ENCODE results near the gene NRP2.
A peak's percentile ranks its signal among the peaks of the same experiment; 100 is the strongest.

Gene NRP2

DNA sequence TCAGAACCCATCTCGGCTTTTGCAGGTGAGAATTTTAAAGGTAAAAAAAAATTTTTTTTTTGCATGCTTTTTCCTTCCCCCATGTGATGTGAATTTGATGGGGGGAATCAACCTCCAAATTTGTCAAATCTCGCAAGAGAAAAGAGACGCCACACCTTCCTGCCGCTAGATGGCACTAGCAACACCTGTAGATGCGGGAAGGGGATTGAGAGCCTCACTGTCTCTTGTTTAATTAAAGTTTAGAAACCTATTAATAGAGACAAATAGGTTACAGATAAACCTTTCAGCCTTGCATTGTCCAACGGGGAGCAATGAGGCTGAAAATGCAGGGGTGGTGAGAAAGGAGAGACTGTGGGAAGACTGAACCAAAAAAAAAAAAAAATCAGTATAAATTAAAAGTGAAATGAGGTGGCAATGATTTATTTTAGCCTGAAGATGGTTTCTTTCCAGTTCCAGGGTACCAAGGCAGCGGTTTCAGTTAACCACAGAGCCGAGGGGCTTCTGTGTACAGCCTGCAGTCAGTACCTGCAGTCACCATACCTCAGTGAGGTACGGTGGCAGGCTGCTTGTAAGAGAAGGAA lies 84.6 kb downstream of the NRP2 start:
- TF ChIP-seq Cebpa-rat (IDR thresholded peaks at IDR 0.05), result no peak
- H3K9me3 ChIP-seq (replicated peaks in 1 of 11), result no peaks in the 10 kb centered on the region
- H3K4me3 ChIP-seq, result no peak overlapping the region
- peaks cover 0 to 6% (median 0%) of the 10 kb centered on the region in 11 experiments; a peak in 1 of 22 replicates for H4K20me1 ChIP-seq
- H3K36me3 ChIP-seq, result peaks cover 0 to 50% (median 0%) of the 10 kb centered on the region in 11 experiments; a peak in 3 of 22 replicates
- H3K27ac ChIP-seq, result no peak overlapping the region
- H3K4me2 ChIP-seq, result no peak overlapping the region
- no peak overlapping the region for H3K9ac ChIP-seq
- H3K27me3 ChIP-seq, result no peaks in the 10 kb centered on the region
- peaks cover 0 to 27% (median 20%) of the 10 kb centered on the region in 10 experiments; a peak in 14 of 20 replicates for H3K4me1 ChIP-seq

DNA sequence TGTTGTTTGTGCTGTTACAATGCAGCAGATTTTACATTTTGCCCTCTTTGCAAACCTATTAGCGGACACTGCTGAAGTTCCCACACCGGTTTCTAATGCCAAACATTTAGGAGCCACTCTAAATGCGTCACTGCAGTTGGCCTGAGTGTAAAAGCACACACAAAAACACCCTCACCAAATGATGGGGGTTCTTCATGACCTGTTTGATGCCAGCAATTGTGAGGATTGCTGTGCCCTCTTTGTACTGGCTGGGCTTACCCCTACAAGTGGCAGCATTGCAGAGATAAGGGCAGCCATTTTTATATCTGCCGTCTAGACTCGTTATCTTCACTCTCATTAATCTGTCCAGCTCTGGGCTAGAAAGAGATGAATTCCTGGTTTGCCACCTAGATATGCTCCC lies 85.3 kb downstream of the NRP2 start:
- H3K4me1 ChIP-seq, result peaks cover 0 to 28% (median 23%) of the 10 kb centered on the region in 10 experiments; a peak in 14 of 20 replicates
- H3K36me3 ChIP-seq, result peaks cover 0 to 46% (median 0%) of the 10 kb centered on the region in 11 experiments; a peak in 3 of 22 replicates
- H3K27me3 ChIP-seq, result no peaks in the 10 kb centered on the region
- no peak for TF ChIP-seq Cebpa-rat (IDR thresholded peaks at IDR 0.05)
- H3K4me2 ChIP-seq, result no peak overlapping the region
- no peak overlapping the region for H3K4me3 ChIP-seq
- H3K9ac ChIP-seq, result no peak overlapping the region
- H4K20me1 ChIP-seq, result peaks cover 0 to 6% (median 0%) of the 10 kb centered on the region in 11 experiments; a peak in 1 of 22 replicates
- no peaks in the 10 kb centered on the region for H3K9me3 ChIP-seq (replicated peaks in 1 of 11)
- H3K27ac ChIP-seq, result no peak overlapping the region

DNA sequence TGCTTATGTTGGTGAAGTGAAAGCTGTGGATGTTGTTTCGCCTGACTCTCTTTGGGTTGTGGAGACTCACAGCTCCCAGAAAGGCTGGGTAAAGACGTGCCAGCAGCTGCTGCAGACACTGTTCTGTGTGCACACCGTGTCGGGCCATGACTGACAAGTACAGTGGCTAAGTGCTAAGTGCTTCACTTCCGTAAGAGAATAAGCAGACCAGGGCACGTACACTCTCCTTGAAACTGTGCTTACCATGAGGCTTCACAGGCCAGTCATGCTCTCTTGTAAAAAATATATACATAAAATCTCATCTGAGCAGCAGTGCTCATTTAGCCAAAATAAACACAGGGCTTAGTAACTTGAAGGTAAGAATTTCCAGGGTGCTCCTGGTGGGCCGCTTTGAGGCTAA lies 86.0 kb downstream of the NRP2 start:
- Histone ChIP-seq H3K4me2 (no peak overlapping the region), H3K9me3 (replicated peaks in 1 of 11) (no peaks in the 10 kb centered on the region), H3K36me3 (peaks cover 0 to 44% (median 0%) of the 10 kb centered on the region in 11 experiments; a peak in 3 of 22 replicates), H3K4me3 (no peak overlapping the region), H3K4me1 (peaks cover 0 to 35% (median 29%) of the 10 kb centered on the region in 10 experiments; a peak in 14 of 20 replicates), H3K27me3 (no peaks in the 10 kb centered on the region), H3K27ac (no peak overlapping the region), H4K20me1 (peaks cover 0 to 6% (median 0%) of the 10 kb centered on the region in 11 experiments; a peak in 1 of 22 replicates), H3K9ac (no peak overlapping the region)
- no peak for TF ChIP-seq Cebpa-rat (IDR thresholded peaks at IDR 0.05)

GRCh38 chr2:205768815-205769494 lies 86.7 kb downstream of the NRP2 start:
- Histone ChIP-seq H3K4me3 (no peak overlapping the region), H3K27me3 (no peaks in the 10 kb centered on the region), H3K27ac (no peak overlapping the region), H3K4me1 (peaks cover 0 to 40% (median 32%) of the 10 kb centered on the region in 10 experiments; a peak in 15 of 20 replicates), H4K20me1 (peaks cover 0 to 6% (median 0%) of the 10 kb centered on the region in 11 experiments; a peak in 1 of 22 replicates), H3K9ac (no peak overlapping the region), H3K4me2 (no peak overlapping the region; a peak in 1 of 22 replicates), H3K9me3 (replicated peaks in 1 of 11) (no peaks in the 10 kb centered on the region), H3K36me3 (peaks cover 0 to 44% (median 0%) of the 10 kb centered on the region in 11 experiments; a peak in 3 of 22 replicates)
- TF ChIP-seq Cebpa-rat (IDR thresholded peaks at IDR 0.05), result no peak

- Histone ChIP-seq H3K4me2 (peak overlapping the region in 1 of 11 experiments; percentile 33; a peak in 3 of 22 replicates), H3K36me3 (peaks cover 0 to 44% (median 0%) of the 10 kb centered on the region in 11 experiments; a peak in 3 of 22 replicates), H3K9ac (no peak overlapping the region), H3K27ac (no peak overlapping the region), H3K27me3 (no peaks in the 10 kb centered on the region), H4K20me1 (peaks cover 0 to 6% (median 0%) of the 10 kb centered on the region in 11 experiments; a peak in 1 of 22 replicates), H3K4me3 (no peak overlapping the region), H3K4me1 (peaks cover 0 to 45% (median 37%) of the 10 kb centered on the region in 10 experiments; a peak in 15 of 20 replicates), H3K9me3 (replicated peaks in 1 of 11) (no peaks in the 10 kb centered on the region)
- no peak for TF ChIP-seq Cebpa-rat (IDR thresholded peaks at IDR 0.05)
Observed at GRCh38 chr2:205769495-205769850, 87.2 kb downstream of the NRP2 start.

GRCh38 chr2:205769879-205770278 lies 87.6 kb downstream of the NRP2 start:
- Histone ChIP-seq H3K4me2 (peak overlapping the region in 2 of 11 experiments; percentile 16 to 33; a peak in 3 of 22 replicates), H3K4me1 (peaks cover 0 to 49% (median 38%) of the 10 kb centered on the region in 10 experiments; a peak in 15 of 20 replicates), H3K27ac (no peak overlapping the region), H3K9me3 (replicated peaks in 1 of 11) (no peaks in the 10 kb centered on the region), H3K27me3 (no peaks in the 10 kb centered on the region), H3K36me3 (peaks cover 0 to 43% (median 0%) of the 10 kb centered on the region in 11 experiments; a peak in 3 of 22 replicates), H3K9ac (no peak overlapping the region), H4K20me1 (peaks cover 0 to 9% (median 0%) of the 10 kb centered on the region in 11 experiments; a peak in 1 of 22 replicates), H3K4me3 (no peak overlapping the region)
- no peak for TF ChIP-seq Cebpa-rat (IDR thresholded peaks at IDR 0.05)

GRCh38 chr2:205770577-205770976 lies 88.3 kb downstream of the NRP2 start:
- no peak overlapping the region for H3K9ac ChIP-seq

DNA sequence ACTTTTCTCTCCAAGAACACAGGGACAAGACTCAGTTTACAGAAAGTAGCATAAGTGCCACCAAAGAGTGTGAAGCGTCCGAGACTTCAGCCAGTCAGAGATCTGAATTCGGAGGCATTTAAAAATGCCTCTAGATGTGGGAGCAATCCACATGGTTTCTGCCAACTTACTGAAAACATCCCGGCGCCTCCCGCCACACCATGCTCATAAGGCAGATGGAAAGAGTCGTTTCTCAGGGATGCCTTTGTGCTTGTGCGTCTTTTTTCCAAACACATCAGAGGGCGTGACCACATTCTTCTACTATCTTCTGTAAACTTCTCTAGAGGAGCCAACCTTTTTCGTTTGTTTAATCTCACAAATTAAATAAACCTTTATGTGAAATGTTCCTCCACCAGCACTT lies 88.7 kb downstream of the NRP2 start:
- Histone ChIP-seq H3K9ac (no peak overlapping the region), H3K4me2 (peak overlapping the region in 7 of 11 experiments; percentile 9 to 52 (median 33); a peak in 9 of 22 replicates), H4K20me1 (peaks cover 0 to 11% (median 0%) of the 10 kb centered on the region in 11 experiments; a peak in 1 of 22 replicates), H3K4me1 (peaks cover 0 to 60% (median 49%) of the 10 kb centered on the region in 10 experiments; a peak in 16 of 20 replicates), H3K27ac (no peak overlapping the region), H3K4me3 (no peak overlapping the region), H3K9me3 (replicated peaks in 1 of 11) (0 out of 22 replicates have a peak, but pooled peaks cover 0 to 3% (median 0%) of the 10 kb centered on the region in 11 experiments), H3K27me3 (no peaks in the 10 kb centered on the region), H3K36me3 (peaks cover 0 to 37% (median 0%) of the 10 kb centered on the region in 11 experiments; a peak in 3 of 22 replicates)
- TF ChIP-seq Cebpa-rat (IDR thresholded peaks at IDR 0.05), result no peak

More at GRCh38 chr2:205770577-205770976, 88.3 kb downstream of the NRP2 start:
- peaks cover 0 to 55% (median 45%) of the 10 kb centered on the region in 10 experiments; a peak in 16 of 20 replicates for H3K4me1 ChIP-seq
- no peaks in the 10 kb centered on the region for H3K27me3 ChIP-seq
- peak overlapping the region in 7 of 11 experiments; percentile 9 to 52 (median 33); a peak in 10 of 22 replicates for H3K4me2 ChIP-seq
- H3K36me3 ChIP-seq, result peaks cover 0 to 36% (median 0%) of the 10 kb centered on the region in 11 experiments; a peak in 3 of 22 replicates
- no peak for TF ChIP-seq Cebpa-rat (IDR thresholded peaks at IDR 0.05)
- H3K4me3 ChIP-seq, result no peak overlapping the region
- no peaks in the 10 kb centered on the region for H3K9me3 ChIP-seq (replicated peaks in 1 of 11)
- peaks cover 0 to 11% (median 0%) of the 10 kb centered on the region in 11 experiments; a peak in 1 of 22 replicates for H4K20me1 ChIP-seq
- H3K27ac ChIP-seq, result no peak overlapping the region

Data from BLaER1 treated with 17β-estradiol and CSF1 and Interleukin-3, amounts not matched to agents 10 nM and 100 nM (cell line).